ENCODE data around the gene ABCA1. TPM values are rescaled to one million over a fixed set of nuclear protein-coding genes. Genes with fewer than 3 reads are reported as not detected.
A peak's percentile ranks its signal among the peaks of the same experiment; 100 is the strongest.
"Not testable (repeated sequence)": the region's sequence is repeated elsewhere in the genome, so short reads cannot be mapped to it uniquely, and the experiment has no call there.

Gene ABCA1
- total RNA-seq, 2 donors from 2014 or later, result 12.4 to 19.5 TPM

- Mint-ChIP-seq H3K27ac (no peak overlapping the region), H3K36me3 (ENCODE audit: insufficient read depth in 2 of 2) (no peaks in the 10 kb centered on the region), H3K27me3 (ENCODE audit: low read depth) (no peaks in the 10 kb centered on the region), H3K4me3 (no peak overlapping the region), H3K4me1 (ENCODE audit: low read depth) (peaks cover 7% of the 10 kb centered on the region), H3K9me3 (no peaks in the 10 kb centered on the region)
- no peak for ATAC-seq (replicated peaks in 1 of 2)
- no peak for DNase-seq
Measured at GRCh38 chr9:104868687-104869404, 59.1 kb downstream of the ABCA1 start.

DNA sequence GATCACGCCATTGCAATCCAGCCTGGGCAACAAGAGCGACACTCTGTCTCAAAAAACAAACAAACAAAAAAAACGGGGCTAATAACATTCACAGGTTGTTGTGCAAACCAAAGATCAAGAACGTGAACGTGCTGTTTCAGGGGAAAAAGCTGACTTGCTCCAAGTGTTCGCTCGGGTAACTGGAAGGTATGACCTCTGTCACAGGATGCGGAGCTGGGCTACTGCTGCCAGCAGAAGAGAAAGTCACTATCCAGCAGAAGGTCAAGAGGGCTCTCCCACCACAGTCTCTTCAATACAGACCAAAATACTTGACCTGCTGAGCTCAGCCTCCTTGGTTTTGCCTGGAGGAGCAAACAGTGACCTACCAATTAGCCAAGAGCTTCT is 59.7 kb downstream of the ABCA1 start:
- no peak for DNase-seq
- no peak overlapping the region for H3K4me3 Mint-ChIP-seq
- H3K9me3 Mint-ChIP-seq, result no peaks in the 10 kb centered on the region
- no peaks in the 10 kb centered on the region for H3K27me3 Mint-ChIP-seq (ENCODE audit: low read depth)
- peaks cover 7% of the 10 kb centered on the region for H3K4me1 Mint-ChIP-seq (ENCODE audit: low read depth)
- H3K36me3 Mint-ChIP-seq (ENCODE audit: insufficient read depth in 2 of 2), result no peaks in the 10 kb centered on the region
- H3K27ac Mint-ChIP-seq, result no peak overlapping the region
- ATAC-seq (replicated peaks in 1 of 2), result no peak

DNA sequence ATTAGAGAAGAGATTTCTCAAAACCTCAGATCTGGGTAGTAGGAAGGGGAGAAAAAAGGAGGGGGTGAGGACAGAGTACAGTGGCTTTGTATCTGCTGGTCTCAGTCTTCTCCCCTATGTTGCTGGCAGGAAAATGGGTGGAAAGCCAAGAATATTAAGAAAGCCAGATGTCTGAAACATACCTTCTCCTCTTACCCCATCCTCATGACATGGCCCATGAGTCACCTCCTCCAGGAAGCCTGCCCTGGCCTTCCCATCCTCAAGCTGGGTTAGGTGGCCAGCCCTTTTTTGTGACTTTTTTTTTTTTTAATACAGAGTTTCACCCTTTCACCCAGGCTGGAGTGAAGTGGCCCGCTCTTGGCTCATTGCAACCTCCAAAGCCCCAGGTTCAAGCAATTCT is 61.8 kb downstream of the ABCA1 start:
- ATAC-seq (replicated peaks in 1 of 2), result no peak
- no peaks in the 10 kb centered on the region for H3K36me3 Mint-ChIP-seq (ENCODE audit: insufficient read depth in 2 of 2)

GRCh38 chr9:104864675-104865104 is 63.3 kb downstream of the ABCA1 start:
- H3K27me3 Mint-ChIP-seq (ENCODE audit: low read depth), result no peaks in the 10 kb centered on the region
- no peaks in the 10 kb centered on the region for H3K36me3 Mint-ChIP-seq (ENCODE audit: insufficient read depth in 2 of 2)
- no peaks in the 10 kb centered on the region for H3K4me1 Mint-ChIP-seq (ENCODE audit: low read depth)
- H3K4me3 Mint-ChIP-seq, result no peak overlapping the region
- no peak overlapping the region for H3K27ac Mint-ChIP-seq
- ATAC-seq (replicated peaks in 1 of 2), result no peak
- no peaks in the 10 kb centered on the region for H3K9me3 Mint-ChIP-seq
- no peak for DNase-seq

More for the DNA sequence above, 61.8 kb downstream of the ABCA1 start:
- no peak overlapping the region for H3K27ac Mint-ChIP-seq
- no peaks in the 10 kb centered on the region for H3K4me1 Mint-ChIP-seq (ENCODE audit: low read depth)
- no peaks in the 10 kb centered on the region for H3K27me3 Mint-ChIP-seq (ENCODE audit: low read depth)
- no peak for DNase-seq
- H3K4me3 Mint-ChIP-seq, result no peak overlapping the region
- H3K9me3 Mint-ChIP-seq, result no peaks in the 10 kb centered on the region

GRCh38 chr9:104863180-104863883 is 64.6 kb downstream of the ABCA1 start:
- no peak overlapping the region for H3K4me3 Mint-ChIP-seq
- H3K27me3 Mint-ChIP-seq (ENCODE audit: low read depth), result no peaks in the 10 kb centered on the region
- no peak overlapping the region for H3K27ac Mint-ChIP-seq
- no peaks in the 10 kb centered on the region for H3K9me3 Mint-ChIP-seq
- H3K36me3 Mint-ChIP-seq (ENCODE audit: insufficient read depth in 2 of 2), result no peaks in the 10 kb centered on the region
- ATAC-seq (replicated peaks in 1 of 2), result peak; percentile 79 to 88
- no peaks in the 10 kb centered on the region for H3K4me1 Mint-ChIP-seq (ENCODE audit: low read depth)
- DNase-seq, result peak; percentile 34

GRCh38 chr9:104861397-104861796 is 66.6 kb downstream of the ABCA1 start:
- no peaks in the 10 kb centered on the region for H3K4me1 Mint-ChIP-seq (ENCODE audit: low read depth)
- DNase-seq (no peak), ATAC-seq (replicated peaks in 1 of 2) (no peak)
- H3K27me3 Mint-ChIP-seq (ENCODE audit: low read depth), result no peaks in the 10 kb centered on the region
- H3K36me3 Mint-ChIP-seq (ENCODE audit: insufficient read depth in 2 of 2), result no peaks in the 10 kb centered on the region
- H3K9me3 Mint-ChIP-seq, result no peaks in the 10 kb centered on the region
- no peak overlapping the region for H3K27ac Mint-ChIP-seq
- H3K4me3 Mint-ChIP-seq, result no peak overlapping the region

GRCh38 chr9:104860263-104860662 is 67.7 kb downstream of the ABCA1 start:
- no peaks in the 10 kb centered on the region for H3K9me3 Mint-ChIP-seq
- H3K36me3 Mint-ChIP-seq (ENCODE audit: insufficient read depth in 2 of 2), result no peaks in the 10 kb centered on the region
- H3K27me3 Mint-ChIP-seq (ENCODE audit: low read depth), result no peaks in the 10 kb centered on the region
- no peak overlapping the region for H3K4me3 Mint-ChIP-seq
- DNase-seq (no peak), ATAC-seq (replicated peaks in 1 of 2) (no peak)
- no peaks in the 10 kb centered on the region for H3K4me1 Mint-ChIP-seq (ENCODE audit: low read depth)
- H3K27ac Mint-ChIP-seq, result no peak overlapping the region

- Mint-ChIP-seq H3K4me1 (ENCODE audit: low read depth) (no peaks in the 10 kb centered on the region), H3K36me3 (ENCODE audit: insufficient read depth in 2 of 2) (no peaks in the 10 kb centered on the region), H3K27ac (no peak overlapping the region), H3K9me3 (no peaks in the 10 kb centered on the region), H3K4me3 (no peak overlapping the region), H3K27me3 (ENCODE audit: low read depth) (no peaks in the 10 kb centered on the region)
- ATAC-seq (replicated peaks in 1 of 2), result no peak
- DNase-seq, result no peak
Measured at GRCh38 chr9:104858846-104859245, 69.1 kb downstream of the ABCA1 start.

DNA sequence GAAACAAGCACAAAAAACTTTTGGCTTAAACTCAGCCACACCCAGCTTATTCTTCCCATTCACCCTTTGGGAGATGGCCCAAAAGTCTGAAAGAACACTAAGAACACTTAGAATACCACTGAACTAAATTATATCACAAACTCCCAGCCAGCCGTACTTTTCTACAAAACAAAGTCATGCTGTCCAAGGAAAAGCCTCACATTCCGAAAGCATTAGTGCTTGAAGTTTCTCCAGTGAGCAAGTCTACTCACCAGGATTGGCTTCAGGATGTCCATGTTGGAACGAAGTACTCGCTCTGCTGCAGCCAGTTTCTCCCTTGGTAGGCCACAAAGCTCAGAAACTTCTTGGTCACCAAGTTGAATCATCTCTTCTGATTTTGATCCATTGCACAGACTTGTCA is 69.7 kb downstream of the ABCA1 start:
- Mint-ChIP-seq H3K4me3 (no peak overlapping the region), H3K9me3 (no peaks in the 10 kb centered on the region), H3K27ac (no peak overlapping the region), H3K4me1 (ENCODE audit: low read depth) (no peaks in the 10 kb centered on the region), H3K27me3 (ENCODE audit: low read depth) (no peaks in the 10 kb centered on the region), H3K36me3 (ENCODE audit: insufficient read depth in 2 of 2) (no peaks in the 10 kb centered on the region)
- DNase-seq (no peak), ATAC-seq (replicated peaks in 1 of 2) (no peak)

- H3K9me3 Mint-ChIP-seq, result no peaks in the 10 kb centered on the region
- no peaks in the 10 kb centered on the region for H3K27me3 Mint-ChIP-seq (ENCODE audit: low read depth)
- H3K36me3 Mint-ChIP-seq (ENCODE audit: insufficient read depth in 2 of 2), result no peaks in the 10 kb centered on the region
- H3K4me3 Mint-ChIP-seq, result no peak overlapping the region
- DNase-seq, result no peak
- H3K4me1 Mint-ChIP-seq (ENCODE audit: low read depth), result peaks cover 2% of the 10 kb centered on the region
- peak in 1 of 2 donors; percentile 76 for ATAC-seq (replicated peaks in 1 of 2)
- H3K27ac Mint-ChIP-seq, result no peak overlapping the region
Measured at GRCh38 chr9:104856413-104856941, 71.5 kb downstream of the ABCA1 start.

- Mint-ChIP-seq H3K27me3 (ENCODE audit: low read depth) (no peaks in the 10 kb centered on the region), H3K4me1 (ENCODE audit: low read depth) (peaks cover 8% of the 10 kb centered on the region), H3K27ac (no peak overlapping the region), H3K9me3 (no peaks in the 10 kb centered on the region), H3K36me3 (ENCODE audit: insufficient read depth in 2 of 2) (no peaks in the 10 kb centered on the region), H3K4me3 (no peak overlapping the region)
- ATAC-seq (replicated peaks in 1 of 2) (no peak), DNase-seq (no peak)
Measured at GRCh38 chr9:104855807-104856206, 72.1 kb downstream of the ABCA1 start.

- H3K27ac Mint-ChIP-seq; H3K9me3 Mint-ChIP-seq; DNase-seq; H3K27me3 Mint-ChIP-seq (ENCODE audit: low read depth); H3K36me3 Mint-ChIP-seq (ENCODE audit: insufficient read depth in 2 of 2); H3K4me3 Mint-ChIP-seq; ATAC-seq (replicated peaks in 1 of 2): not testable (repeated sequence)
- peaks cover 10% of the 10 kb centered on the region for H3K4me1 Mint-ChIP-seq (ENCODE audit: low read depth)
Measured at GRCh38 chr9:104855258-104855657, 72.7 kb downstream of the ABCA1 start.

GRCh38 chr9:104854613-104855012 is 73.3 kb downstream of the ABCA1 start:
- ATAC-seq (replicated peaks in 1 of 2) (no peak), DNase-seq (no peak)
- Mint-ChIP-seq H3K36me3 (ENCODE audit: insufficient read depth in 2 of 2) (no peaks in the 10 kb centered on the region), H3K27me3 (ENCODE audit: low read depth) (no peaks in the 10 kb centered on the region), H3K9me3 (no peaks in the 10 kb centered on the region), H3K4me3 (no peak overlapping the region), H3K4me1 (ENCODE audit: low read depth) (peaks cover 10% of the 10 kb centered on the region), H3K27ac (no peak overlapping the region)

Data from activated T-cell treated with anti-CD3 and anti-CD28 coated beads, Interleukin-2, amount 50 U/mL, for 72 hours (primary cell).